H1 (cell line): Measurements from ENCODE around the gene LRPAP1. TPM values are rescaled to one million over a fixed set of nuclear protein-coding genes. Genes with fewer than 3 reads are reported as not detected.

Experiments used
- CBX8 ChIP-seq: fragments of 300-800, 300-1000 bp; sonication (generic); IDR thresholded peaks from 2 replicates; pipeline ENCODE4 v1.7.1; 2016; ENCODE audit warnings: low read depth, low read length, borderline replicate concordance
- EGR1 ChIP-seq: IDR thresholded peaks from 2 replicates; pipeline ENCODE4 v1.6.1; 2011; ENCODE audit warnings: low read depth, low read length, borderline replicate concordance
- NANOG ChIP-seq: IDR thresholded peaks from 2 replicates; pipeline ENCODE4 v1.6.1; 2011; ENCODE audit warnings: low read length, low read depth, mild to moderate bottlenecking, inconsistent platforms; ENCODE audit not compliant: insufficient read depth, poor library complexity, severe bottlenecking
- POU5F1 ChIP-seq: IDR thresholded peaks from 2 replicates; pipeline ENCODE4 v1.6.1; 2011; ENCODE audit warnings: low read depth, mild to moderate bottlenecking, low read length, moderate library complexity
- SRF ChIP-seq: IDR thresholded peaks from 2 replicates; pipeline ENCODE4 v1.6.1; 2011; ENCODE audit warnings: mild to moderate bottlenecking, low read depth, low read length, moderate library complexity
- polyA plus RNA-seq, 7 experiments: library from polyadenylated mRNA; depleted of rRNA in 3 of 7; stranded (reverse) in 5 of 7; unstranded in 2 of 7; fragments of >200 nt in 5 of 7; fragments of 200-250 nt in 2 of 7; gene quantifications; 1 replicate in 5 of 7; 2 replicates in 1 of 7; 4 replicates in 1 of 7; pipeline versions ENCODE4 v1.2.1 to v1.2.3, GENCODE V29; 2011 to 2013; ENCODE audit warnings: missing spikeins in 2 of 7, mixed read lengths in 2 of 7
- total RNA-seq: library from RNA; stranded (reverse); fragmentation: NEBNext Ultra II Directional; extraction: Animal tissue kit (Norgen Biotek cat#: 25700); gene quantifications from 2 replicates; pipeline ENCODE4 v1.2.1, GENCODE V29; 2021

The LRPAP1 gene
- total and polyA plus RNA-seq, 2 of the 8 experiments (the other 6 are each of a cell fraction or from before 2014, with no cell fraction given), result 31.1 to 101 TPM

DNA sequence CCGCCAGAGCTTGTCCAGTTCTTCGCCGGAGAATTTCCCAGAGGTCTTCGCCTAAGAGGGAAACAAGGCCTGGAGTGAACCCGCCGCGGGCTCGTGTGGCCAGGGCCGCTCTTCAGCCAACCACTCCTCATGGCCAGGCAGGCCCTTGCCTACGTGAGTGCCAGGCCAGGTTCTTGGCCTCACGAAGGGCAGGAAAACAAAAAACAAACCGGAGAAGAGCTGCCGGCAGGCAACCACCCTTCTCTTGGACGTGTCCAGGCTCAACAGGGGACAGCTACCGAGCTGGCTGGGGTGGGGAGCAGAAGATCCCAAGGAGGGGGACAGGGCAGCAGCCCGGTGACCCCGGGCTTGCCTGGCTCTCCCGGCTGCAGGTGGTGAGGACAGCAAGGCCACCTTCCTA is 13.3 kb downstream of the LRPAP1 start (continued):
- no peak for TF ChIP-seq NANOG
- no peak for TF ChIP-seq SRF
- no peak for TF ChIP-seq POU5F1
- TF ChIP-seq CBX8, result no peak
- no peak for TF ChIP-seq EGR1
